ENCODE data around the gene SLC13A4. TPM values are rescaled to one million over a fixed set of nuclear protein-coding genes. Genes with fewer than 3 reads are reported as not detected.

The SLC13A4 gene
- total RNA-seq, 1 donor from 2014 or later, result not detected

- Mint-ChIP-seq H3K36me3 (ENCODE audit: low read depth, unreplicated experiment) (peaks cover 14% of the 10 kb centered on the region), H3K27me3 (ENCODE audit: unreplicated experiment) (peaks cover 8% of the 10 kb centered on the region), H3K27ac (ENCODE audit: unreplicated experiment) (no peak overlapping the region), H3K9me3 (ENCODE audit: unreplicated experiment) (no peaks in the 10 kb centered on the region), H3K4me3 (ENCODE audit: unreplicated experiment) (no peak overlapping the region), H3K4me1 (ENCODE audit: unreplicated experiment) (peaks cover 15% of the 10 kb centered on the region)
- TF ChIP-seq CTCF (IDR thresholded peaks at IDR 0.05; ENCODE audit: unreplicated experiment), result no peak
- no peak for DNase-seq (ENCODE audit: low spot score)
These were observed 45.8 kb downstream of the SLC13A4 start for GRCh38 chr7:135682191-135682590.

GRCh38 chr7:135681762-135682161 is 46.2 kb downstream of the SLC13A4 start:
- peaks cover 14% of the 10 kb centered on the region for H3K36me3 Mint-ChIP-seq (ENCODE audit: low read depth, unreplicated experiment)
- no peaks in the 10 kb centered on the region for H3K9me3 Mint-ChIP-seq (ENCODE audit: unreplicated experiment)
- peaks cover 8% of the 10 kb centered on the region for H3K27me3 Mint-ChIP-seq (ENCODE audit: unreplicated experiment)
- no peak overlapping the region for H3K4me3 Mint-ChIP-seq (ENCODE audit: unreplicated experiment)
- no peak for DNase-seq (ENCODE audit: low spot score)
- no peak overlapping the region for H3K27ac Mint-ChIP-seq (ENCODE audit: unreplicated experiment)
- no peak for TF ChIP-seq CTCF (IDR thresholded peaks at IDR 0.05; ENCODE audit: unreplicated experiment)
- H3K4me1 Mint-ChIP-seq (ENCODE audit: unreplicated experiment), result peaks cover 15% of the 10 kb centered on the region

GRCh38 chr7:135678612-135679575 is 49.1 kb downstream of the SLC13A4 start:
- peaks cover 3% of the 10 kb centered on the region for H3K36me3 Mint-ChIP-seq (ENCODE audit: low read depth, unreplicated experiment)
- no peaks in the 10 kb centered on the region for H3K9me3 Mint-ChIP-seq (ENCODE audit: unreplicated experiment)
- no peak overlapping the region for H3K4me3 Mint-ChIP-seq (ENCODE audit: unreplicated experiment)
- no peak overlapping the region for H3K27ac Mint-ChIP-seq (ENCODE audit: unreplicated experiment)
- peaks cover 6% of the 10 kb centered on the region for H3K4me1 Mint-ChIP-seq (ENCODE audit: unreplicated experiment)
- TF ChIP-seq CTCF (IDR thresholded peaks at IDR 0.05; ENCODE audit: unreplicated experiment), result no peak
- peaks cover under 1% of the 10 kb centered on the region for H3K27me3 Mint-ChIP-seq (ENCODE audit: unreplicated experiment)
- DNase-seq (ENCODE audit: low spot score), result no peak

GRCh38 chr7:135673360-135673706 is 54.7 kb downstream of the SLC13A4 start:
- peaks cover 2% of the 10 kb centered on the region for H3K4me1 Mint-ChIP-seq (ENCODE audit: unreplicated experiment)
- H3K36me3 Mint-ChIP-seq (ENCODE audit: low read depth, unreplicated experiment), result peaks cover 6% of the 10 kb centered on the region
- no peak overlapping the region for H3K4me3 Mint-ChIP-seq (ENCODE audit: unreplicated experiment)
- H3K27me3 Mint-ChIP-seq (ENCODE audit: unreplicated experiment), result no peaks in the 10 kb centered on the region
- no peak for TF ChIP-seq CTCF (IDR thresholded peaks at IDR 0.05; ENCODE audit: unreplicated experiment)
- no peak for DNase-seq (ENCODE audit: low spot score)
- H3K9me3 Mint-ChIP-seq (ENCODE audit: unreplicated experiment), result no peaks in the 10 kb centered on the region
- H3K27ac Mint-ChIP-seq (ENCODE audit: unreplicated experiment), result no peak overlapping the region
